Activated CD4-positive, alpha-beta T cell treated with anti-CD3 and anti-CD28 coated beads for 48 hours (primary cell): ENCODE data around the gene TBX18.

Experiments used
- DNase-seq: peaks from one replicate; pipeline ENCODE4 v3.0.0-alpha.2; 2020

TBX18 gene

DNA sequence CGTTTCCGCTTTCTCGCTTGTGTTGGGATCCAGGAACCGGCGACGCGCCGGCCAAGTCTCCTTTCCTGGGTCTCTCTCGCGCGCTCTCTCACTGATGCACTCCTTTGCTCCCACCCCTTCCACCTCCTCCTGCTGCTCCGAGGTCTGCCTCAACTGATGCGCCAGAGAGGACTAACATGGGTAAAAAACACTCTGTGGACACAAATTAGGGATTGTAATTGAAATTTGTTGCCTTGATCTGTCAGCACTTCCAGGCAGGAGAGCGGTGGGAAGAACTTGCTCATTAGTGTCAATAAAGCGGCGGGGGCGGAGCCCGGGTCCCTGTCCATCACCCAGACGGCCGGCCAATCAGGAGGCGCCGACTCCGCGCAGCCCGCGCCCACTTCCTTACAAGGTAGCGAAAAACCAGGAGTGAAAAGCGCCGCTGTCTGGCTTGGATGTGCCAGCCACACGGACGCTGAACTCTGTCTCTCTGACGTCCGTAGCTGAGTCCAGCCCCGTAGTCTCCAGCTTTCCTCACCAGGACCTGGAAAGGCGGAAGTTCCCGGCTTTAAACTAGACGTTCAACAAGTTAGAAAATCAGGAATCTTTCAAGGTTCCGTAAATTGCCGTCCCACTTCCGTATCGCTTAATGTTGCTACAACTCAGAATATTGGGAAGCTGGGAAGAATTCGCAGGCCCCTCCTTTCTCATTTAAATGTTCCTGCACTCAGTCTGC is at the start of gene TBX18:
TSS of gene TBX18 (minus strand) at position 267 of the 718 bp plus-strand sequence. CDS start 417 bp downstream, outside the sequence.
- peak; percentile 55 for DNase-seq

DNA sequence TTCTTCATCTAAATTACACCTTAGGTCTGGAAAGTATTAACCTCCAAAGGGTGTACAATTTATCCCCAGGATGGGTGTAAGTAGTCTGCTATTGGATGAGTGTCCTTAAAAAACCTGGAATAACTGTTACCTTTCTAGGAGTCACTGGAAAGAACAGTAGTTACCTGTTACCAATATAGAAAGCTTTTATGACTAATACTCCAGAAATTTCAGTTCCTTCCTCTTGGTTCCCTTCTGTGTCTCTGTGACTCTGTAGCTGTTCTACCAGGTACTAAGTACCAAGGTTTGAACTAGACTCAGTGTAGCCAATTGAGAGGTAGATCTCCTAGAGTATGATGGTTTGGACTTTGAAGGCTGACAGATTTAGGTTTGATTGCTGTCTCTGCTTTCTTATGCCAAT is 47.0 kb upstream of the TBX18 start:
- no peak for DNase-seq

DNA sequence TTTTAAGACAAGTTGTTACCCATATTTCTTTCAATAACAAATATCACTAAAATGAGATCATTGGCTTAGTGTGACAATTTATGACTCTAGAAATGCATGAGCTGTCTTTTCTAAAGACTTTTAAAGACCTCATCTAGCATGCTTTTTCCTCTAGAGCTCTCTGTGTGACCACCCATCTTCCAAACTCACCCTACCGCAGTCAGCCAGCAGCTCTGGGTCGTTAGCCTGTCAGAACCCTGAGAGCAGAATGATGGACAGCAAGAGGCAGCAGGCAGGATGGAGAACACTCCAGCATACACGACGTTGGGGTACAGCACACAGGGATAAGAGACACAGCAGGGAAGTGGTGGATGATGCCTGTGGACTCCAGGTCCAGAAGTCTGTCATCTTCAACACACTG is 45.1 kb upstream of the TBX18 start:
- no peak for DNase-seq

DNA sequence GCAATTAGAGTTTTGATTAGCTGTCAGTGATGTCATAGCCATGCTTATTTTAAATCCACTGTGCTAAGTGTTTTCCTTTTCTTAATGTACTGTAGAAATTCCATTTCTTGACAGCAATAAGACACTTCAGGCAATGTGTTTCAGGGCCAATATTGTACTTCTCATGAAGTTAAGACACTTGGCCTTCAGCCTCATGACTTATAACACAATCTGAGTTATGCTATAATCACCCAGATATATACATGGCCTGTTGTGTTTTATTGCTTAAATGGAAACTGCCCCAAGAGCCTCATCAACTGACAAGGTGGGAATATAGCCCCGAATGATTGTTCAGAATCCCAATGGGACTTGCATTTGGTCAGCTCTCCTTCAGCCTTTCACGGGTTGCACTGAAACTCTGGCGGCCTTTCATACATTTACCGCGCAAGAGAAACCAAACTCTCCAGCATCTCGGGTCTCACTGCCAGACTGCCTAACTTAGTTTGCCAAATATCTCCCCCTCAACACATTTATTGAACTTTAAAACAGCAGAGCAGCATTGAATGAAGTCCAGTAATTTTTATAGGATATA is 44.2 kb upstream of the TBX18 start:
- DNase-seq = no peak

DNA sequence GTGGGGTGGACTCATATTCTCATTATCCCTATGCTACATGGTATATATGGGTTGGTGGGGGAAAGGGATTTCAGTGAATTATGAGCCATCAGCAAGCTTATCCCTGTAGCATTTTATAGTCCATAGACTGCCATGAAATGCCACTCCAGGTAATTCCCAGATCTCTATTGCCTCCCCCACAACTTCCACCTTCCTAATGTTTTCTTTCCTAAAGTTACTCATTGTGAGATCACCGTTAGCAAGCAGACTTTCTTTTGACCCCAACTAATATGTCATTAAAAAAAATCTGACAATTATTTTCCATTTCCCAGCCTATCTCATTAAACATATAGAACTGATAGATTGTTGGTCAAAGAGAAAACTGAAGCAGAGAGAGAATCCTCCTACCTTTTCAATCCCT is 40.7 kb upstream of the TBX18 start:
- DNase-seq = no peak

DNA sequence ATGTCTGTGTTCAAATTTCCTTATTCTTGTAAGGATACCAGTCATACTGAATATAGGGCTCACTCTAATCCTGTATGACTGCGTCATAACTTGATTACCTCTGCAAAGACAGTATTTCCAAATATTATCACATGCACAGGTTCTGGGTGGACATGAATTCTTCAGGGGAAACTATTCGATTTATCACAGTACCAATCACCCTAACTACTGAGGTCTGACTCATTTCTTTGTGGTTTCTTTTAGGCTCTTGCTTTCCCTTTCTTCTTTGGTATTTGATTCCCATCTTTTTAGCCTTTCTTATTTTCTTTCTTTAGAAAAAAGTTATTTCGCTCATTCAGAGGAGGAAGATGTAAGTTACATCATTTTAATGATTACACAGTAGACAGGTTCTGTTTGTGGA is 40.3 kb upstream of the TBX18 start:
- DNase-seq = no peak

DNA sequence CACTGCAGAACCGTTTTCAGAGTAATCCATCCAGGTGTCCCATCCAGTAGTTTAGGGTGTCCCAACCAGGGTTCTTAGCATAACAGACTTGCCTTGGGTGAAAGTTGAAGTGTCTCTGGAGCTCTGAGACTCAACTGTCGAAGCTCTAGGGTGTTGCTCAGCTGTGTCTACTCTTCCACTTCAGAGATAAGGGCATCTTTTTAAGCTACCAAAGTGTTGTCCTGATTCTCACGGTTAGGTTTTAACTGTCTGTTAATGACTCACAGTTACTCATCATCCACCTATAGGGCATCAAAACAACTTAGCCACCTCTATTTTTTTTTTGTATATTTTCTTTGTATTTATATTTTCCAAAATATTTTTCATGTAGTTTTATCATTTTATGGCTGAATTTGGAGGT is 36.9 kb upstream of the TBX18 start:
- DNase-seq = no peak

DNA sequence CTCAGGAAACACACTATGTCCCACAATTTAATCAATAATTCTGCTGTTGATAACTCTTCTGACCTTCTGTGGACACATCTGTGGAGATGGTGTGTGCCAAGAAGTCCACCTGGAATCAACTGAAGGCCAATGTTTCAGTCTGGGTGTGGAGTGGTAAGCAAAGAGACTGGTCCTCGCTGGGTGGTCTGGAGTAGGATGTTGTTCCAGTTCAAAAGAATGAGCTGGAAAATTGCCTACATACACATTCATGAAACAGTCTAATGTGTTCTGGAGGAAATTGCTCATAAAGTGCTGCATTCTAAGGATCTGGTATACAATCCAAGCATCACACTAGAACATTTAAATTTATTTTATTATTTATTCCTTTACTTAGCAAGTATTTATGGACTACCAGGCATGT is 33.9 kb upstream of the TBX18 start:
- no peak for DNase-seq

DNA sequence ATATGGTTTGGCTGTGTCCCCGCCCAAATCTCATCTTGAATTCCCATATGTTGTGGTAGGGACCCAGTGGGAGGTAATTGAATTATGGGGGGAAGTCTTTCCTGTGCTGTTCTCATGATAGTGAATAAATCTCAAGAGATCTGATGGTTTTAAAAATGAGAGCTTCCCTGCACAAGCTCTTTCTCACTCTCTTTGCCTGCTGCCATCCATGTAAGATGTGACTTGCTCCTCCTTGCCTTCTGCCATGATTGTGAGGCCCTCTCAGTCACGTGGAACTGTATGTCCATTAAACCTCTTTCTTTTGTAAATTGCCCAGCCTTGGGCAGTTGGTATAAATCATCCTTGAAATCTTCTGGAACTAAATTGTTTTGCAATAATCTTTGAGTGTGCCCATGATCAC is 31.9 kb upstream of the TBX18 start:
- DNase-seq = no peak

DNA sequence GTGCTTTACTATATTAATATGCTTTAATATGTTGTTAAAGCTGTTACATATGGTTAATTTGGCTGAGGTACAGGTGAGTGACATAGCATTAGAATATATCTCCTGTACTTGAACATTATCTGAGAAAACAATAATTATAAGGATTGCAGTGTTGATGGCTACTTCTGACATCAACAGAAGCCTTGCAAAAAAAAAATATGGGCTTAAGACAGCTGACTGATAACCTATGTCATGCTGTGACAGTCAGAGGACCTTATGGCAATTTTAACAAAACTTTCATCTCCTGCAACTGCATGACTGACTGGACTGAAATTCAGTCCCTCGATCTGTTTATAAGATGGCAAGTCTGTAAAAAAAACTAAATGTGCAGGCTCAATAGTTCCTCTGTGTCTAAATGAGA is 27.5 kb upstream of the TBX18 start:
- no peak for DNase-seq

DNA sequence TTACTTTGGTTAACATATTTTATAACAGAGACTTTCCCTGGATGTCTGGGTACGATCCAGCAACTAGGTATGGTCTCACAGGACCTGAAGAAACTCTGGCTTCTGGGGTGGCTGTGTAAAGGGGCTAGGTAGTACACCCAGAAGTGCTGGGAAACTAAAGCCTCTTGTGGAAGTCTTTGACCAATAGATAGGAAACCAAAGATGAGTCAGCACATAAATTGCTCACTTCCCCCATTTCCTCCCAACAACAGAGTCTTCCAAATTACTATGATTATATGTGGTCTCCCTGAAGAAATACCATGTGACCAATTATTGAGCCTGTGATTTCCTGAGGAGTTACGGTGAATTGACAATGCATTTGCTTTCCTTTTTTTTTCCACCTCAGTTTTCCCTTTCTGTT is 26.8 kb upstream of the TBX18 start:
- DNase-seq = no peak

DNA sequence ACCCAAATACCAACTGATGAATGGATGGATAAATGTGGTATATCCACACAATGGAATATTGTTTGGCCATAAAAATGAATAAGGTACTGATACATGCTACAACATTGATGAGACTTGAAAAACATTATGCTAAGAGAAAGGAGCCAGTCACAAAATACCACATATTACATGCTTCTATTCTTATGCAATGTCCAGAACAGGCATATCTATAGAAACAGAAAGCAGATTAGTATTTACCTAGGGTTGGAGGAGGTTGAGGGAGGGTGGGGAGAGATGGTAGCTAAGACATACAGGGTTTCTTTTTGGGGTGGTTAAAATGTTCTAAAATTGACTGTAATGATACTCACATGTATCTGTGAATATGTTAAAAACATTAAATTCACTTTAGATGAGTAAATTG is 24.8 kb upstream of the TBX18 start:
- no peak for DNase-seq

DNA sequence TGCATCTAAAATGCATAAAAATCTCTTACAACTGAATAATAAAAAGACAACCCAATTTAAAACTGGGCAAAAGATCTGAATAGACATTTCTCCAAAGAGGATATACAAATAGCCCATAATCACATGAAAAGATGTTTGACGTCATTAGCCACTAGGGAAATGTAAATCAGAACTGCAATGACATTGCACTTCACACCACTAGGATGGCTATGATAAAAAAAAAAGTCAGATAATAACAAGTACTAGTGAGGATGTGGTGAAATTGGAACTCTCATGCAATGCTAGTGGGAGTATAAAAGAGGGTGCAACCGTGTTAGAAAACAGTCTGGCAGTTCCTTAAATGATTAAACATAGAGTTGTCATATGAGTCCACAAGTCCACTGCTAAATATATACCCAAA is 24.3 kb upstream of the TBX18 start:
- DNase-seq = no peak

DNA sequence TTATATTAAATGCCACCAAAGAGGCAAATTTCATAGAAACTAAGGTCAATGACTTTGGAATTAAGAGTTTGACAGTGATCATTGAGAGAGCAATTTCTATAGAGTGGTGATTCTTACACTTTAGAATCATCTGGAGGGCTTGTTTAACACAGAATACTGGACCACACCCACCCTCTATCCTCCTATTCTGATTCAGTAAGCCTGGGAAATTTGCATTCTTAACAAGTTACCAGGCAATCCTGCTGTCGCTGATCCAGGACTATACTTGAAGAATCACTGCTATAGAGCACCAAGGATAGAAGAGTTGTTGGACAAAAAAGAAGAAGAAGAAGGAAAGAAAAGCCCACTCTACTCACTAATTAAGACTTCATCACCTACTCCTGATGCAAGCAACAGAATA is 21.3 kb upstream of the TBX18 start:
- DNase-seq = no peak

DNA sequence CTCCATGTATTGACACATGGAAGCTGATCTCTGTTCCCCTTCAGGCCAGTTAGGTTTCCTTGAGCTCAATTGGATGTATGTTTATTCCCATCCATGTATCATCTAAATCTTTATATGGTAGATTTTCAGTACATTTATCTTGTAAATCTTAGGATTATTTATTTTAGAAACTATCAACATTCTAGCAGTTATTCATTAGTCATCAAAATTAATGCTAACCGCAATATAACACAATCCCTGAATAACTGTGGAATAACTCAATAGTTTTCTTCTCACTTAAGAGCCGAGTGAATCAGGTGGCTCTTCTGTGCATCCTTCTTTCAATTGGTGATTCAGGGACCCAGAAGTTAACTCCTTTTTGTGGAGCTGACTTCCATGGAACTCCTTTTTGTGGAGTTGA is 15.5 kb upstream of the TBX18 start:
- DNase-seq = no peak

DNA sequence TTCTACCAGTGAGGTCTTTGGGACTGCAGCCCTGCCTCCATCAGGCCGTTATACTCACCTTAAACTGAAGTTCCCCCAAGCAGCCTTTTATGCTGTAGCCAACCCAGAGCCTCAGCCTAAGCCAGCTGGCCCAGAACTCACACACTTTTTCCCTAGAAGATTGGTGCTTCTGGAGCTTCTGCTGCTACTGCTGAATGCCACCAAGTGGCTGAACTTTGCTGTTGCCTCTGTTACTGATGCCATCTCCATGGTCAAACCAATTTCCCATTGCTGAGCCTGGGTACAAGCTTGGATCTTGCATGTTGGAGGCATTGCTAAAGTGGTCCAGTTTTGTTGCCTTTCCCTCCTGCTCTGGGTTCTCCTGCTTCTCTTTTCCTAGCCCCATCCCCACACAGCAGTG is 15.0 kb upstream of the TBX18 start:
- no peak for DNase-seq

DNA sequence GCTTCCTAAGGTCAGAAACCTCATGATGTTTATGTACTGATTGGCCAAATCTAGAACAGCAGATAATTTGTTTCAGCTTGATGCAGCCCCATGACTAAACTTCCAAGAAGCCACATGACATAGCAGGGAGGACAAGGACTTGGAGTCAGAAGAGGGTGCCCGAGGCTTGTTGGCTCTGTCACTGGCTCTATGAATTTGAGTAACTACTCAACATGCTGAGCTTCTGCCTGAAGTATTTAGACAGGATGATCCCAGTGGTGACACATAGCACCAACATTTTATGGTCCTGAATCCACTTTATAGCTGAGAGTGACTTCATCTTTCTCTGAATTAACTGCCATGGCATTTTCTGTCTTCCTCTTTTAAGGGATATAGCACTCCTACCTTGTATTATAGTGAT is 13.5 kb upstream of the TBX18 start:
- DNase-seq = no peak

DNA sequence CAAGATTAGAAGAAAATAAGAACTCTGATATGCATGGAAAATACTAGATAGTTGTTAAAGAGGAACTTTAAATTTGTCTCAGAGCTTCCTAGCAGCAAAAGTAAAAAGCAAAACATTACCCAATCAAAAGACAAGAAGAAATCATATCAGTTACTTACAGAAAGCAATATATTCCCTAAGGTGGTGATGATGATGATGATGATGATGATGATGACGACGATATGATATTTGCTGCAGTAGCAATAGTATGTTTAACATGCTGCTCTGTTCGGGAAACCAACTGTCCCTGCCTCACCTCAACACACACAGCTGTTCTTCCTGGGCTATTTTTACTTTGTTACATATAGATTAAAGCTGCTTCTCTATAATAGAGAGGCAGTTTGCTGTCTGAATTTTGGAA is 12.0 kb upstream of the TBX18 start:
- DNase-seq = no peak

DNA sequence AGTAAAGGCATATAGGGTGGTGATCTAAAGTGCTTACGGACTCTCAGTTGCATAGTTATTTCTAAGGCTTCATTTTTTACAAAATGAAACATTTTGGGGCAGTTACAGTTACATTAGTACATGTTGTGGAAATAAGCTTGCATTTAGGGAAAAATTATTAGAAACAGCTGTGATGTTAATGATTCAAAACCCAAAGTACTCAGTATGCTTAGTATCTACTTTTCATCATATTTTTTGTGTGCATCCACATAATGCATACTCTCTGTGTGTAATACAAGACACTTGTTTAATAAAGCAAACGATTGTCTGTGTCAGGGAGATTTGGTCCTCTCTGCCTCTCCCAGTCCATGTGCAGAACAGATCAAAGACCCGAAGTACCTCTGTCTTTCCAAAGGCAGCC is 11.4 kb upstream of the TBX18 start:
- no peak for DNase-seq

DNA sequence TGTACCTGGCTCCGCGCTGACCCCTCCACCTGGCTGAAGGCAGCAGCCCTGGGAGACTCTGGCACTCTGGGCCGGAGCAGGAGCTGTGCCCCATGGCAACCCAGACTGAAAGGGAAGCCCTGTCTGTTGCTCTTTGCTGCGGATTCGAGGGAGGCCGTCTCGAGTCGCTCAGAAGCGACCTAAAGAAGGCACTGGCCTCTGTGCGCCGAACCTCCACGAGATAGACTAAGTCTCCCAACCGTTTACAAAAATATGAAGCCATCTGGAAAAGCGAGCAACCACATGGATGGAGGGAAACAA is 10.5 kb upstream of the TBX18 start:
- no peak for DNase-seq

DNA sequence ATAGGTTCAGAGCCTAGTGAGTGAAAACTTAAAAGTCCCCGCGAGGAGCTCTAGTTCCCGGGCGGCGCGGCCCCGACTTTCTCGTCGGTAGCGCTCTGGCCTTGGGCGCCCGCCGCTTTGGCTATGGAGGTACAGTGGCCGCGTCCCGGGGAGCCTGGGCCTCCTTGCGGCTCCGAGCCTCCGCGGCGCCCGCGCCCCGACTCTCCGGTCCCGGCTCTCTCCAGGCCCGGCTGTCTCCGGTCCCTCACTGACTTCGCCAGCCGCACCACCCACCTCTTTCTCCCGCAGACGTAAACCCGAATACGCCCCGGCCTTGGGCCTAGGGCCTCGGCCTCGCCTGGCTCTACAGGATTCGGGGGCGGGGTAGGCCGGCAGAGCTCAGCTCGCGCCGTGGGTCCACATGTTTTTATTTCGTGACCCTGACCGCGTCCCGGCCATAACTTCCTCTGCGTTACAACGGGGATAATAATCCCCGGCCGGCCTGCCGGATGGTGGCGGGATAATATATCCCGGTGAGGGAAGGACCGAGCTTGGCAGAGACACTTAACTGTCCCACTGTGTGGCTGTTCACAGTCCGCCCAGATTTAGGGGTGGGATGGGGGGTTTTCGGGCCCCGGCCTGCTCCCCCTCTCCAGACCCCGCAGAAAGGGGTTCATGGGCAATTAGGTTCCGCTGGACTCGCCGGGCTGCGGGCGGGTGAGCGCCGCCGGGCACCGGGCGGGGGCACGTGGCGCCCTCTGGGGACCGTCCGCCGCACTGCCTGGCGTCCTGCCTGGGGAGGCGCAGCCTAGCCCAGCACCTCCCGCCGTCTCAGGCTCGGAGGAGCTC is 10.0 kb upstream of the TBX18 start:
- peak; percentile 48 for DNase-seq

DNA sequence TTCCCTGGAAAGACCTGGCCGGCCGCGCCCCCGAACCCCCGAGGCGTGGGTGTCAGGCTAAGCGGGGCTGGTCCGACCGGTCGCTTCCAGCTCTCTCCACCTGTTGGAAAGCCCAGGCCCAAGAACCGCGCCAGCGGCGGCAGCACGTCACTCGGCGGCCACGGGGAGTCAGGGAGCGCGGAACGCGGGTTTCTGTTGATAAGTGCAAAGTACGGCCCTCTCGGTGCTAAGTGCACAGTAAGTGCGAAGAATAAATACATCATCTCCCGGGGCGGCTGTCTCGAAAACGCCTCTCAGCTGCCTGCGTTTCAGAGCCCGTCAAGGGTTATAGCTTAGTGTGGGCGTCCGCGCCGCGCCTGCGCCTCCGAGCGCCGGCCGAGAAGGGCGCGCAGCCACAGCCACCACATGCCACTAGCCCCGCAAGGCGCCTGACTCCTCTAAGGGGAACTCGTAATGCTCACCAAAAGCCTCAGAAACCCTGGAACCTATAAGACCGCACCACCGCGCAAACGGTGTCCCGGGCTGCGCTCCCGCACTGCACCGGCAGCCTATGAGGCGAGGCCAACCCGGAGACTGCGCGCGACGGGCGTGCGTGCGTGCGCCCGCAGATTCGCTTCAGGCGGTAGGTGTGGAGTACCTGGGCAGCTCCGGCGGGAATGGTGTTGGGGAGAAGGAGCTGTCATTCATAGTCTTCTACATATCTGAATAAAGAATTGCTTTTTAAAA is 9.2 kb upstream of the TBX18 start:
- peak; percentile 21 for DNase-seq

DNA sequence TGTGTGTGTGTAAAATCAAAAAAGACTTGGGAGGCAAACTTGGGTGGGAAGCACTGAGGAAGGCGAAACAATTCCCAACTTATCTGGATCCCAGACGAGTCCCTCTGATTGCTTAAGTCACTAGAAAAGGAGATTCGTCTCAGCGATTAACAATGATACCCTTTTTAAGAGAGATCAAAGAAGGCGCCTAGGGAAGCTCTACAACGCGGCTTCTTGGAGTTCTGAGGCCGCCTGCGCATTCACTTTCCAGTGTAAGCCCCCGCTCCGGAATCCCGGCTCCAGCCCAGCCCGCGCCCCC is 8.7 kb upstream of the TBX18 start:
- DNase-seq = no peak
